K562 (cell line): ENCODE results near the gene STX1B. TPM values are rescaled to one million over a fixed set of nuclear protein-coding genes. Genes with fewer than 3 reads are reported as not detected.

Experiments
- ATF2 ChIP-seq: sonication (generic); formaldehyde crosslinking; IDR thresholded peaks from 2 replicates; pipeline ENCODE4 v1.8.1; 2022; ENCODE audit warnings: missing genetic modification reagents
- BHLHE40 ChIP-seq: IDR thresholded peaks from 2 replicates; pipeline ENCODE4 v1.6.1; 2011; ENCODE audit warnings: low read length, improper control_type of control experiment
- HDGF ChIP-seq: fragments of 450-650 bp; IDR thresholded peaks from 2 replicates; pipeline ENCODE4 v1.6.1; 2016
- NFATC3 ChIP-seq: fragments of 450-650 bp; IDR thresholded peaks from 2 replicates; pipeline ENCODE4 v1.6.1; 2017; ENCODE audit warnings: mild to moderate bottlenecking
- ZNF592 ChIP-seq: fragments of 450-650 bp; IDR thresholded peaks from 2 replicates; pipeline ENCODE4 v1.6.1; 2017; ENCODE audit warnings: antibody characterized with exemption, mild to moderate bottlenecking
- ZNF696 ChIP-seq: fragments of 250-450 bp; sonication (Bioruptor Pico); conservative IDR thresholded peaks from 2 replicates; pipeline ENCODE4 v1.4.0; 2020; ENCODE audit warnings: mild to moderate bottlenecking, moderate library complexity
- polyA plus RNA-seq, 8 experiments: library from polyadenylated mRNA; depleted of rRNA in 4 of 8; stranded (reverse) in 5 of 8; unstranded in 3 of 8; fragments of >200 nt; fragmentation: Nextera tagmentation in 2 of 8; fragmentation: Illumina TruSeq in 1 of 8; extraction: Ambion mirVana in 2 of 8; extraction: Trizol in 1 of 8; gene quantifications; 2 replicates each; pipeline versions ENCODE4 v1.2.1 to v1.2.3, GENCODE V29; 2011 to 2014; ENCODE audit warnings: inconsistent platforms in 1 of 8, missing spikeins in 1 of 8
- total RNA-seq, 7 experiments: library from RNA; depleted of rRNA in 6 of 7; stranded (reverse); fragments of >200 nt in 6 of 7; fragmentation: Illumina TruSeq in 2 of 7; extraction: Trizol in 2 of 7; gene quantifications; 2 replicates each; pipeline versions ENCODE4 v1.2.1 to v1.2.3, GENCODE V29; 2011 to 2021; ENCODE audit warnings: low replicate concordance in 1 of 7
- TF ChIP-seq, protein P1 (sequence below), 2 experiments: fragments of 450-650 bp; formaldehyde crosslinking in 1 of 2; IDR thresholded peaks; 2 replicates each; pipeline versions ENCODE4 v1.4.0 to v1.6.1; 2014 to 2020; ENCODE audit warnings: mild to moderate bottlenecking in 2 of 2, borderline replicate concordance in 1 of 2, low read depth in 1 of 2
- TF ChIP-seq, protein P2 (sequence below): fragments of 250-450 bp; sonication (Bioruptor Pico); IDR thresholded peaks from 2 replicates; pipeline ENCODE4 v1.5.0; 2021
- TF ChIP-seq, protein P3 (sequence below): sonication (generic); formaldehyde crosslinking; IDR thresholded peaks from 2 replicates; pipeline ENCODE4 v1.9.0; 2022; ENCODE audit warnings: mild to moderate bottlenecking, missing genetic modification reagents

STX1B gene
- total and polyA plus RNA-seq, 9 of the 15 experiments (the other 6 are each of a cell fraction or from before 2014, with no cell fraction given): 0.07 to 2.5 (median 0.86) TPM

GRCh38 chr16:30985401-30986128 is 24.9 kb downstream of the STX1B start (continued):
- TF ChIP-seq ZNF592: peak; percentile 55; the same call in 1 of the 2 replicates
- TF ChIP-seq BHLHE40: peak; percentile 62; the same call in 1 of the 2 replicates
- peak; percentile 80; the same call in 1 of the 2 replicates for TF ChIP-seq HDGF
- TF ChIP-seq ATF2: no peak
- no peak for TF ChIP-seq ZNF696
- no peak for TF ChIP-seq NFATC3
- TF ChIP-seq, protein P1, sequence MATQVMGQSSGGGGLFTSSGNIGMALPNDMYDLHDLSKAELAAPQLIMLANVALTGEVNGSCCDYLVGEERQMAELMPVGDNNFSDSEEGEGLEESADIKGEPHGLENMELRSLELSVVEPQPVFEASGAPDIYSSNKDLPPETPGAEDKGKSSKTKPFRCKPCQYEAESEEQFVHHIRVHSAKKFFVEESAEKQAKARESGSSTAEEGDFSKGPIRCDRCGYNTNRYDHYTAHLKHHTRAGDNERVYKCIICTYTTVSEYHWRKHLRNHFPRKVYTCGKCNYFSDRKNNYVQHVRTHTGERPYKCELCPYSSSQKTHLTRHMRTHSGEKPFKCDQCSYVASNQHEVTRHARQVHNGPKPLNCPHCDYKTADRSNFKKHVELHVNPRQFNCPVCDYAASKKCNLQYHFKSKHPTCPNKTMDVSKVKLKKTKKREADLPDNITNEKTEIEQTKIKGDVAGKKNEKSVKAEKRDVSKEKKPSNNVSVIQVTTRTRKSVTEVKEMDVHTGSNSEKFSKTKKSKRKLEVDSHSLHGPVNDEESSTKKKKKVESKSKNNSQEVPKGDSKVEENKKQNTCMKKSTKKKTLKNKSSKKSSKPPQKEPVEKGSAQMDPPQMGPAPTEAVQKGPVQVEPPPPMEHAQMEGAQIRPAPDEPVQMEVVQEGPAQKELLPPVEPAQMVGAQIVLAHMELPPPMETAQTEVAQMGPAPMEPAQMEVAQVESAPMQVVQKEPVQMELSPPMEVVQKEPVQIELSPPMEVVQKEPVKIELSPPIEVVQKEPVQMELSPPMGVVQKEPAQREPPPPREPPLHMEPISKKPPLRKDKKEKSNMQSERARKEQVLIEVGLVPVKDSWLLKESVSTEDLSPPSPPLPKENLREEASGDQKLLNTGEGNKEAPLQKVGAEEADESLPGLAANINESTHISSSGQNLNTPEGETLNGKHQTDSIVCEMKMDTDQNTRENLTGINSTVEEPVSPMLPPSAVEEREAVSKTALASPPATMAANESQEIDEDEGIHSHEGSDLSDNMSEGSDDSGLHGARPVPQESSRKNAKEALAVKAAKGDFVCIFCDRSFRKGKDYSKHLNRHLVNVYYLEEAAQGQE (IDR thresholded peaks at IDR 0.05; ENCODE audit: borderline replicate concordance): peak; percentile 63
- TF ChIP-seq, protein P1 (CRISPR knock-in tag; IDR thresholded peaks at IDR 0.05; ENCODE audit: low read depth): peak; percentile 62; the same call in 1 of the 2 replicates
- TF ChIP-seq, protein P2, sequence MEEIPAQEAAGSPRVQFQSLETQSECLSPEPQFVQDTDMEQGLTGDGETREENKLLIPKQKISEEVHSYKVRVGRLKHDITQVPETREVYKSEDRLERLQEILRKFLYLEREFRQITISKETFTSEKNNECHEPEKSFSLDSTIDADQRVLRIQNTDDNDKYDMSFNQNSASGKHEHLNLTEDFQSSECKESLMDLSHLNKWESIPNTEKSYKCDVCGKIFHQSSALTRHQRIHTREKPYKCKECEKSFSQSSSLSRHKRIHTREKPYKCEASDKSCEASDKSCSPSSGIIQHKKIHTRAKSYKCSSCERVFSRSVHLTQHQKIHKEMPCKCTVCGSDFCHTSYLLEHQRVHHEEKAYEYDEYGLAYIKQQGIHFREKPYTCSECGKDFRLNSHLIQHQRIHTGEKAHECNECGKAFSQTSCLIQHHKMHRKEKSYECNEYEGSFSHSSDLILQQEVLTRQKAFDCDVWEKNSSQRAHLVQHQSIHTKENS: no peak
- TF ChIP-seq, protein P3, sequence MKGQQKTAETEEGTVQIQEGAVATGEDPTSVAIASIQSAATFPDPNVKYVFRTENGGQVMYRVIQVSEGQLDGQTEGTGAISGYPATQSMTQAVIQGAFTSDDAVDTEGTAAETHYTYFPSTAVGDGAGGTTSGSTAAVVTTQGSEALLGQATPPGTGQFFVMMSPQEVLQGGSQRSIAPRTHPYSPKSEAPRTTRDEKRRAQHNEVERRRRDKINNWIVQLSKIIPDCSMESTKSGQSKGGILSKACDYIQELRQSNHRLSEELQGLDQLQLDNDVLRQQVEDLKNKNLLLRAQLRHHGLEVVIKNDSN (CRISPR knock-in tag): peak; percentile 60
